CD4-positive, alpha-beta T cell treated with Interferon gamma for 1 hour (primary cell): ENCODE measurements around the gene DDX41.
"Not testable (repeated sequence)": the region's sequence is repeated elsewhere in the genome, so short reads cannot be mapped to it uniquely, and the experiment has no call there.

Experiments
- DNase-seq: peaks from one replicate; pipeline ENCODE4 v3.0.0-alpha.2; 2020

Gene DDX41

DNA sequence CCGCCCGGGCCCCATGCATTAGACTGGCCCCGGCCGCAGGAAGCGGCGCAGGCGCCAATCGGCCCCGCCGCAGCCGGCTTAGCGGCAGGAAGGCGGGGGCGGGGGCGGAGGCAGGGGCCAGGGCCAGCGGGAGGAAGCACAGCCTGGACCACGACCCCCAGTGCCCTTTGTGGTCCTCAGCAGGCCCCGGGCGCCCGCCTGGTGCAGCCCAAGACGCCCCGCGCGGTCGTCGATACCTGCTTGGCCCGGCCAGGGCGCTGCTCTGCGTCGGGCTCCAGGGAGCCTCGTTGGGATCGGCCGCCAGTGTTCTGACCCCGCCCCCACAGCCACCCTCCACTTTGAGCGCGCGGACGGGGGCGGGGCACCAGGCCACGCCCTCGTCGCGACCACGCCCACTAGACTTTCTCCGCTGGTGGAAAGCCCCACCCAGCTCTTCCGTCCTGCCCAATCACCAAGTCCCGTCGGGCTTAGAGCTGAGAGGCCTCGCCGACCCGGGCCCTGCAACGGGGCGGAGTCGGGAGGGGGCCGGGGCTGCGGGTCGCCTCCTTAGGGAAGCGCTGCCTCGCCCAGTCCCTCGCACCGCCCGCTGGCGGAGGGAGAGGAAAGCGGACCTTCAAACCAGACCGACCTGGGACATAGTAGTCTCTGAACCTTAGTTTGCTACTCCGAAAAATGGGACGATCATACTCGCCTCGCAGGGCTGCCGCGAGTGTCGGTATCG, 19.3 kb downstream of the DDX41 start, which contains the start of gene PDLIM7:
PDLIM7 (minus strand) TSS at position 313 of the 721 bp plus-strand sequence. CDS start 1,092 bp downstream, outside the sequence.
- peak; percentile 94 for DNase-seq

DNA sequence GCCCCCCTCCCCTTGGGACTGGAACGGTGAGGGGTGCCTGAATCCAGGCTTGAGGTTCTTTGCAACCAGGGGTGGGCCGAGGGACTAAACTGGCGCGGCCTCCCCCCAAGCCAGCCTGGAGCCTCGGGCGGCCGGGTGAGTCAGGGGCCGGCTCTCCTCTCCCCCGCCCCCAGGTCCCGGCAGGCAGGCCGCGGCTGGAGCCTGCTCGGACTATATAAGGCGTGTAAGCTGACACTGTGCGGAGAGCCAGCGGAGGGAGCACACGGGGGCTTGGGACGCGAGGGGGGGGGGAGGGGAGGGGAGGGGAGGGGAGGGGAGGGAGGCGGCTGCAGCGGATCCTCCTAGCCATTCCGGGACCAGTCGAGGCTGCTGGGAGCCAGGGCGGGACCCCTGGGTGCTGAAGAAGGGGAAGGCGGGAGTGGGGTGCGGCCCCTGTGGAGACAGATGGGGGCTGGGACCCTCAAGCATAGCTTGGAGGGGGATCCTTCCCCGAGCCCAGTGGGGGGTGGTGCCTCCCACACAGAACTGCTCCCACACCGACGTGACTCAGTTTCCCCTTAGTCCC, 20.0 kb downstream of the DDX41 start:
- DNase-seq, result no peak

DNA sequence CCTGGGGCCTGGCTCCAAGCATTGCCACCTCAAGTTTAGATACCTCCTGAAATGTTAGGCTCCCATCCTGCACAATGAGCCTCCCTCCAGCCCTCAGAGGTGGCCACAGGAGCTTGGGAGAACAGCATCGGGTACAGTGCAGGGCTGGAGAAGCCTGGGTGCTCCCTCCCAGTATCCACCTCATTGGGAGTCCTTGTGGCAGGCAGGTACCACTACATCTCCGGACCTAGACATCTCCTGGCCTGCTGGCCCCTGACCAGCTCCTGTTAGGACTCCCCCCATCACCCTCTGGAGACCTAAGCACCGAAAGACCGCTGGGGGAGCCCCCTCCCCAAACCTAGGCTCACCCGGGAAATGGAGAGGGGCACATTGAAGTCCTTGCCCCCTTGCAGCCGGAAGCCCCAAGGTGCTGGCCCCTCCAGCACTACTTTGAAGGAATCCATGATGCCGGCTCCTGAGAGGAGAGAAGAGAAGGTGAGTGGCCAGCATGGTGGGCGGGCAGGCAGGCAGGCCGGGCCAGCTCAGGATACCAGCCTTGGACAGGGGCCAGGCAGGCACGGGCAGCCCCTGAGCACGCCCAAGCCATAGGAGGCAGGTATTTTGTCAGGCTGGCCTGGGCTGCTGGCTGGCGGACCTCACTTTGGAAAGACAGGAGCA, 20.6 kb downstream of the DDX41 start:
- no peak for DNase-seq

DNA sequence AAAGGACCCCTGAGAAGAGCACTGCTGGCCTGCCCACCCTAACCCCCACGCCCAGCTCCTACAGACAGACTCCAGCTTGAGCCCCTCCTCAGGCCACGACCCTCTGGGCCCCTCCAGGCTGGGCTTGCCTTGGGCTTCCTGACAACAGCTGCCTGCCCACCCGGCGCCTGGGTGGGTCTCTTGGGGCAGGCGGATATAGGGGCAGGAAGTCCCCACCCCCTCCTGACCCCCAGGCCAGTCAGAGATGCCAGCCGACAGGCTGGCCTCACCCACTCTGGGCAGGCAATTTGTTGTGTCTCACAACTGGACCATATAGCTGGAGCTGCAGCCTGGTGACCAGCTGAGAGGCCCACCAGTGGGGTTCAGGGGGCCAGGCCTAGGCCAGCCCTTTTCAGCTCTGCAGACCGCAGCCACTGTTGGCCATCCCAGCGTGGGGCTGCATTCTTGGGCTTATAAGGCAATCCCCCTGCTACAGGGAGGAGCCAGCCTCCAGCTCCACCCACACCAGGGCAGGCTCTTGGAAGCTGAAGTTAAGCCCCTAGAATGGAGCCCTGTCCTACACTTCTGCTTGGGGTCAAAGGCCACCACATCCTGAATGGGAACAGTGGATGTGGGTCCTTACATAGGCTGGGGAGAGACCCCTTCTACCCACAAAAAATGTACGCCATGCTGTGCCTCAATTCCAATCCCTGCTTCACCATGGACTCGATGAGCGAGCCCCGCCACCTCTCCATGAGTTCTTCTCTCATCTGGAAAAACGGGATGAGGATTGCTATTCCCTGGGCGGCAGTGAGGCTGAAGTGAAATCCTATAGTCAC, 21.3 kb downstream of the DDX41 start:
- DNase-seq, result no peak

DNA sequence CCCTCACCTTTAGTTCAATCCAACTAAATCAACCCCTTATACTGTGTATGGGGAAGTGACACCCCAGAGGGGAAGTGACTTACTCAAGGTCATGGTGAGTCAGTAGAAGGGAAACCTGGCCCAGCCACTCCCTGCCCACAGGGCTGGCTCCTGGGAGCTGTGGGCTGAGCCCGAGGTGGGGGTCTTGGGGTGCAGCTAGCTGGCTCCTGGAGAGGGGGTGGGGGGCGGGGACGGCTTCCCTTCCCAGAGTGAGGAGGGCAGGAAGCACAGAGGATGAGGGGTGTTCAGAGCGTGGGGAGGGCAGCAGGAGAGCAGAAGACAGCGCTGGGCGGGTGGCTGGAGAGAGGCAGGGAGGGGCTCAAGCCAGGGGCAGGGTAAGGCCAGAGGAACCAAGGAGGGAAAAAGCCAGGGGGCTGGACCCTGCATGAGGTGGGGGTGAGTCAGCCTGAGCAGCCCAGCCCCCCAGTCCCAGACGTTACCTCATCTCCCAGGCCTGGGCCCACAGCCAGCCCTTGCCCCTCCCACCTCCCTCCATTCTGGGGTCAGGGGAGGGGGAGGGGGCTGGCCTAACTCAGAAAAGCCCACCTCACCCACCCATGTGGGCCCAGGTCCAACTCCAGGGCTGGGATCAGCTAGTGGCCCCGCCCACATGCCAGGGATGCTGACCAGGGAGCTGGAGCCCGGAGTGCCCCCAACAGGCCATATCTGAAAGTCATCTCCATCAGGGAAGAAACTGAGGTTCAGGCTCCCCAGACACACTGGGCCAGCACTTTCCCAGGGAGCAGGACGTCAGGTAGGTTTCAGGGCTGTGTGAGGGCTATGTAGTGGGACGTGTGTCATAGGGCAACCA, 22.2 kb downstream of the DDX41 start:
- DNase-seq, result peak; percentile 68

DNA sequence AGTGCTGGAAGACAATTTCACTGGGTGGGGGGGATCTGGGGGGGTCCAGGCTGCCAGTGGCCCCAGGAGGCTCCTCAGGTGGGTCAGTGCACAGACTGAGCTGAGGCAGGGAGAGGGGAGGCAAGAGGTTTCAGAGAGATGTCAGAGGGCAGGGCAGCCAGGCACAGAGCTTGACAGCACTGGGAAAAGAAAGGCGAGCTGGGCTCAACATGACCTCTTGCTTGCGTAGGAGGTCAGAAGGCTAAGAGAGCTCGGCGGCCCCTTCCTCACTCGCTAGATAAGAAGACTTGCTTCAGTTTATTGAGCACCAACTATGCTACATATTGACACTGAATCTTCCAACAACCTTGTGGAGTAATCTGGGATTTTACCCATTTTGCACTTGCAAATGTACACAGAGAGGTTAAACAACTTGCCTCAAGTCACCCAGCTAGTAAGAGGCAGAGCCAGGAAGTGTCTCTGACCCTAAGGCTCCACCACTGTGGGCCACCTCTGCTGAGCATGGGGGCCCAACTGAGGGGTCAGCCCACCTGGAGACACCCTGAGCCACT, 22.9 kb downstream of the DDX41 start:
- no peak for DNase-seq

DNA sequence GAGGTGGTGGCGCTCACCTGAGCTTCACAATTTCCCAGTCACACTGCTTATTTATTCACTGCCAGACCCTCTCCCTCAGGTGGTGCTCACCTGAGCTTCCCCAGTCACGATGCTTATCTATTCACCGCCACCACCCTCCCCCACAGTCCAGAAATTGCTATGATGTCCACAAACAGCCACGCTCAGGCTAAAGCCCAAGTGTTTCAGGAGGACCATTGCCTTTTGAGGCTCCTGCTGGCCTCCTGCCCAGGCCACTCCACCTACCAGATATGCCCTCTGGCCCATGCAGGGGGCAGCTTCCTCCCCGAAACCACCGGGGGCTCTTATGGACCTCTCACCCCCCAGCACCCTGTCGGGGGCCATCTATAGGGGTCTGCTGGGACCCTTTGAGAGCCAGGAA, 23.9 kb downstream of the DDX41 start:
- DNase-seq, result no peak

DNA sequence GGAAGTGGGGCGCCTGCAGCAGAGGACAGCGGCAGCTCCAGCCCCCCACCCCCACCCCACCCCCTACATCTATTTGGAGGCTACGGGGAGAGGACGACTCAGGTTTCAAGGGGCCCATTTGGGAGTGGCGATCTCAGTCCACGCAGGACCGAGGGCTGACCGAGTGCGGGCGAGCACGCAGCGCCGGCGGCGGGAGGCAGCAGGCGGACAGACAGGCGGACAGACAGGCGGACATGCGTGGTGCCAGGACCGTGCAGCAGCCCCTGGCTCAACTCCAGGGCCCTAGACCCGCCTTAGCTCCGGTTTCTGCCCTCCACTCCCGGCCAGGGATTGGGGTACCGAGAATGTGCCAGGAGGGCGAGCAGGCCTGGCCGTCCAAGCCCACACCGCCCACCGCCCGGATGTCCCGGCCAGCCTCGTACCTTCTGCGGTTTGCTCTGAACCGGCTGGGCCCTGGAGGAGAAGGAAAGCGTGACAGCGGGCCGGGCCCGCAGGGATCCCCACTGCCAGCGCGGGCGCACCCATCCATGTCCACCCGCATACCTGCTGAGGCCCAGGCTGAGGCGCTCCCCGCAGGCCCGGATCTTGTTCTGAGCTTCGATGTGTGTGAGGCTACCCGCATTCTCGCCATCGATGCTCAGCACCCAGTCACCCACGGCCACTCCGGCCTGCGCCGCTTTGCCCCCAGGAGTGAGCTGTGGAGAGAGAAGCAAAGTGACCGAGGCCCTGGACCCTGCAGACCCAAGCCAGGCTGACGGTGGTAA, 24.6 kb downstream of the DDX41 start:
- DNase-seq, result no peak

DNA sequence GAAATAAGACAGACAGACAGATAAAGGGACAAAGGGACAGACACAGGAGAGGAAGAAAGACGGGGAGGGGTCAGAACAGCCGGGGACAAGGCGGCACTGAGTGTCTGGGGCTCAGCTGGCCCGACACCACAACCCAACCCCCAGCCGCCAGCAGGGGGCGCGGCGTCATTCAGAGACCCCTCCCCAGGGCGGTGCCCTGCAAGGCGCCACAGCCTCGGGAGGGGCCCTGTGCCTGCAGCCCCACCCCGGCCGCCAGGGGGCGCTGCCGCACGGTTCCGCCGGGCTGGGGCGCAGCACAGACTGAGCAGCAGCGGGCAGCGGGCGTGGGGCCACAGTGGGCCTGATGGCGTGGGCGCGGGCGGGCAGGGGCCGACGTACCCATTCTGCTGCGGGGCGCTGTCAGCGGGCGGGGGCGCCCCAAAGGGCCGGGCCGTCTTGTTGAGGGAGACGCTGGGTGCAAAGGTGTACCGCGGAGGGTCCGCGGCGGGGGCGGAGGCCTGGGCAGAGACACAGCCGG, 25.3 kb downstream of the DDX41 start:
- DNase-seq, result no peak

DNA sequence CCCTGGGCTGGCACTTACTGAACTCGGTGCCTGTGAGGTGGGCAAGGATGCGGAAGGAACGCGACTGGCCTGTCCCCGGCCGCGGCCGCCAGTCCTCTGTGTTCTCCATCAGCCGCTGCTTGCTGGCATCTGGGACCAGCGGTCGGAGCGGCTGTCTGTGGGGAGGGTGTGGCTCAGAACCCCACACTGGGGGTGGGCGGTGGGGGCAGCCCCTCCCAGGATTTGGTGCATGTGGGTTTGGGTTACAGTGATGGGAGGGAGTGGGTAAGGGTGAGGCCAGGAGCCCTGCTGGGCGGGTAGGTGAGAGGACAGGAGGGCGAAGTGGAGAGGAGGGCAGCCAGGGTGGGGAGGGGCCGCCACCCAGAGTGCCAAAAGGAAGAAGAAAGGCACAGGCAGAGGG, 25.8 kb downstream of the DDX41 start:
- DNase-seq, result no peak

DNA sequence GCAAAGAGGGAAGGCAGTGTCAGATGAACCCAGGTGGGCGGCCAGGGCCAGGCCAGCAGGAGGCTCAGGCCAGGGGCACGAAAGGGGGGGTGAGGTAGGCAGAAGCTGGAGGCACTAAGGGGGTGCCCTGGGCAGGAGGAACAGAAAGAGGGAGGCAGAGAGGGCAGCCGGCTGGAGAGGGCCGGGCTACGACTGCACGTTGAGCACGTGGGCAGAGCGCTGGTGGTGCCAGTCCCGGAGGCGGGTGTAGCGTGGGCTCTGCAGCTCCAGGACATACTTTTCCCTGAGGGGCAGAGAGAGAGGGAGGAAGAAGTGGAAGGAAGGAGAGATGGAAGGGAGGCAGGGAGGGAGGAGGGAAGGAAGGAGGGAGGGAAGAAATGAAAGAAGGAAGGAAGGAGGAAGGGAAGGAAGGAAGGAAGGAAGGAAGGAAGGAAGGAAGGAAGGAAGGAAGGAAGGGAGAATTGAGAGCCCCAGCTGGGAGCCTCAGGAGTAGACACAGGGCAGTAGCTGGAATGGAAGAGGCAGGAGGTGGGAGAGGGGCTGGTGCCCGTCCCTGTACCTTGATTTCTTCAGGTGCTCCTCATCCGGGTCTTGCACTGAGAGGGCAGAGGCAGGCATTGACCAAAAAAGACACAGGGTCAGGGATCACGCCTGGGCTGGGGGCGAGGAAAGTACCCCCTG, 26.3 kb downstream of the DDX41 start:
- DNase-seq, result no peak

DNA sequence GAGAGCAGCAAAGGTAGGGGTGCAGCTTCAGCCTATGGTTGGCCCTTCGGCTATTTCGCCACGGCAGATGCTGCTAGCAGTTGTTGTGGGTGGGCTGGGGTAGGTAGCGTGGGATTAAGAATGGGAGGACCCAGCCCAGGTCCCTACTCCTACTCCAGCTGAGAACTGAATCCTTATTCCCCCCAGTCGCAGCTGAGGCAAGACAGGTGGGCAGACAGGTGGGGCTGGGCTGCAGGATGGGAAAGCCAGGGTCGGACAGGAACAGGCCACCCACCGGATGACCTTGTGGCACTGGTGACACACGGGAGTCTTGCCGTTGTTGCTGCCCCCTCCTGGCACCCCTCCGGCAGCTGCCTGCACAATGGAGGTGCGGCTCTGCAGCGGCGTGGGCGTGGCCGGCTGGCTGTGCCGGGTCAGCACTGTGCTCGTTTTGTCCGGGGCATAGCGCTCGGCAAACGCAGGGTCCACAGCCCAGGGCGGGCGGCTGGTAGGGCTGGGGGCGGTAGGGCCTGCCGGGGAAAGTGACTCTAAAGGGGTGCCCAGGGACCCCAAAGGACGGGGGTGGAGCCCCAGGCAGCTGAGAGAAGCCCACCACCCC, 27.5 kb downstream of the DDX41 start:
- no peak for DNase-seq

DNA sequence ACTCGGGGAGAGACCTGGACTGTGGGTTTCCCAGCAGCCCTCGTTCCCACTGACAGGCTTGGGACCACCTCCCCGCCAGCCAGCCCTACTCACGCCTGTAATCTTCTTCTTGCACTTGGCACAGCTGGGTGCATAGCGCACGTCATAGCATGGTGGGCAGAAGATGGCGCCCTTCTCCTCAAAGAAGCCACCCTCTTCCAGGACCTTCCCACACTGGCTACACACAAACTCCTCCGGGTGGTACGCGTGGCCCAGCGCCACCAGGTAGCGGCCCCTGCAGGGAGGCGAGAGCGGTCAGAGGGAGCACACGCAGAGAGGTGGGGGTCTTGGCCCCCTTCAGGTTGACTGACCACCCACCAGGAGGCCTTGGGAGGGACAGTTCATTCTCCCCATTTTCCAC, 28.8 kb downstream of the DDX41 start:
- no peak for DNase-seq

DNA sequence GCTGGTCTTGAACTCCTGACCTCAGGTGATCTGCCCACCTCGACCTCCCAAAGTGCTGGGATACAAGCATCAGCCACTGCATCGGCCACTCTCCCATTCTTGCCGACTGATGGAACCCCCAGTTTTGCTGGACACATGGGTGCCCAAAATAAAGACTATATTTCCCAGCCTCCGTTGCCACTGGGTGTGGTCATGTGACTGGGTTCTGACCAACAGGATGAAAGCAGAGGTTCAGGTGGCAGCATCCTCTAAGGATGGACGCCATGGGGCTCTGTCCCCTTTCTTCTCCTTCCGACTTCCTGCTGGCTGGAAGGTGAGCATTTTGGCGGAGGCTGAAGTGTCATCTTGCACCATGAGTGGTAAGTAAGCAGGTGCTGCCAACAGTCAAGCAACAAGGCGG, 29.6 kb downstream of the DDX41 start:
- no peak for DNase-seq

DNA sequence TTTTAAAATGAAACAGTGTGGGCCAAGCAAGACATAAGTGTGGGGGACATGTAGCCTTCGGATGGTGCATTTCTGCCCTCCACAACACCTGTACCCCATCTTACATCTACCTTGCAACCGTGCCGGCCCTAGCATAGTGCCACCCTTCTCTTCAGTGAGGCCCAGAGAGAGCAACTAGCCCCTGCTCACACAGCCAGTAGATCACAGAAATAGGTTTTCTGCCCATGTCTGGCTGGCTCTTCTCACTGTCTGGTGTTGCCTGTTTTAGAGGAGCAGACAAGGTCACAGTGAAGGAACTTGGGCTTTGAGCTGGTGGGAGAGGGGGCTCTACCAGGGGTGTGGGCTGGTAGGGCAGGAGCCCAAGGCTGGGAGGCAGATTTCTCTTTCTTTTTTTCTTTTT, 30.5 kb downstream of the DDX41 start:
- no peak for DNase-seq

DNA sequence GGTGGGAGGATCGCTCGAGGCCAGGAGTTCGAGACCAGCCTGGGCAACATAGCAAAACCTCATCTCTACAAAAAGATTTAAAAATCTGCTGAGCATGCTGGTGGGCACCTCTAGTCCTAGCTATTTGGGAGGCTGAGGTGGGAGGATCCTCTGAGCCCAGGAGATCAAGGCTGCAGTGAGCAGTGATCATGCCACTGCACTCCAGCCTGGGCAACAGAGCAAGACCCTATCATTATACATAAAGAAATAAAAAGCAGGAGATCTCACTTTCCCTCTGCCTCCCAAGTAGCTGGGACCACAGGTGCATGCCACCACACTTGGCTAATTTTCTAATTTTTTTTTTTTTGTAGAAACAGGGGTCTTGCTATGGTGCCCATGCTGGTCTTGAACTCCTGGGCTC, 31.0 kb downstream of the DDX41 start:
- DNase-seq, result not testable (repeated sequence)

DNA sequence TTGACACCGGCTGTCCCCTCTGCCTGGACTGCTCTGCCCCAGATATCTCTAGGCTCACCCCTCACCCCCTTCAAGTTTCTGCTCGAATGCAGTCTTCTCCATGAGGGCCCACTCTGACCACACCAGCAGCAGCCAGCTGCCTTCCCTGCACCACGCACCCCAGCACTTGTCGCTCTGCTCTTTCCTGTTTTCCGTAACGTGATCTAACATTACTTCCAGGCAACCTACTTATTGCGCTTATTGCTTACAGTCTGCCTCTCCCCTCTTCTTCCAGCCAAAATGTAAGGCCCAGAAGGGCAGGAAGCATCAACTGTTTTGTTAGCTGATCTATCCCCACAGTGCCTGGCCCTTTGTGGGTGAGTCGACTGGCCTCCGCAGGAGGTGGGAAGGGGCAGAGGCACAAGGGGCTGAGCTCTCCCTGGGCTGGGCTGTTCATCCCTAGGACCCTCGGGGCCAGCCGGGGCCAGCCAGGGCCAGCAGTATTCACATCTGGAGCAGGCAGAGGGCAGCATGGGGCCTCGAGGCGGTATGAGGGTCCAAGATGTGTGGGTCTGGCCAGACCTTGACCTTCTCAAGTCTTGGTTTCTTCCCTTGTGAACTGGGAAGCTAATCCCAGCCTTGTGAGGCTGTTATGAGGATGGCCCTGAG, 31.7 kb downstream of the DDX41 start:
- DNase-seq, result no peak

DNA sequence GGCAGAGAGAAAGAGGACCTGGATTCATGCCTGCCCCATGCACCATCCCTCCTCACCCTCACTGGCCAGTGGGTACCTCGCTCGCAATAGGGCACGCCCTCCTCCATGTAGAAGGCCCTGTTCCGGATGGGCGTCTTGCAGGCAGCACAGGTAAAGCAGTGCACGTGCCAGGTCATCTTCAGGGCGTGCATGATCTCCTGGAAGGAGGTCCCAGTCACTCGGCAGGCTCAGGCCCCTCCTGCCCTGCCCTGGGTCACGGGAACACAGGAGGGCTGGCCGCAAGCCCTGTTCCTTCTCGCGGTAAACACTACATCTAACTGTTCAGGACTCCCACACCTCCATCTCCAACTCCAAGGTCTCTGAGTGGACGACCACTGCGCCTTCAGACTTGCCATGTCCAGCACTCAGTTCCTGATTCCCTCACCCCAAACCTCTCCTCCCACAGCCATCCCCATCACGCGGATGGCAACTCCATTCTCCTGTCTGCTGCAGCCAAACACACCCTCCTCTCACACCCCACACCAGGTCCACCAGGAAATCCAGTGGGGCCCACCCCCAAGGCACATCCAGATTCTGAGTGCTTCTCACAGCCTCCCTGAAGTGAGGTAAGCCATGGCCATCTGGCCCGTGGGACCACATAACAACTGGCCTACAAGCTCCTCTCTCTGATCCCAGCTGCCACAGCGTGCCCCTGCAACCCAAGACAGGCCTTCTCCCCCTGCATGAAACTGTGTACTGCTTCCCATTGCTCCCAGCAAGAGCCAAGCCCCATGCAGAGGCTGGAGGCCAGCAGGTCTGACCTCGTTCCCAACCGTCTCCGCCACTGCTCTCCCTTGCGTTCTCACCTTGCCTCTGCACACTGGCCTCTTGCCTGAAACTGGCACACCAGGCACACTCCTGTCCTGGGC, 32.5 kb downstream of the DDX41 start:
- no peak for DNase-seq
